ENCODE data around the gene HLA-DRA.

The HLA-DRA gene

GRCh38 chr6:32483968-32484613 lies 44.4 kb downstream of the HLA-DRA start:
- no peak for DNase-seq

- DNase-seq, result no peak
Observed at GRCh38 chr6:32484614-32484998, 44.9 kb downstream of the HLA-DRA start.

DNA sequence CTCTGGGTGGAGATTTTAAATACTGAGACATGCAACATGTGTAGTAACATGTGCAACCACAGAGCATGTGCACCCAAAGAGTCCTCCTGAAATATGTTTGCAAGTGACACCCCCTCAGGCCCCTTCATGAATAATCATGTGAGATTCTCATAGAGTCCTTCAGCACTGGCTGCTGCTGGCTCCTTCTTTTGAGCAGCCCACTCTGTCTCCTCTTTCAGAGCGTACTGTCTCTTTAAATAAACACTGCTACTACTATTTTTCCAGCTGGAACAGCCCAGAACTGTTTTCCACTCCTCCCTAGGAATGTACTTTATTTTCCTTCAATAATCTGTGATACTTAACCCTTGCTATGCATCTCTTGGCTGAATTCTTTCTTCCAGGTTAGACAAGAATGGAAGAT lies 48.4 kb downstream of the HLA-DRA start:
- no peak for DNase-seq

DNA sequence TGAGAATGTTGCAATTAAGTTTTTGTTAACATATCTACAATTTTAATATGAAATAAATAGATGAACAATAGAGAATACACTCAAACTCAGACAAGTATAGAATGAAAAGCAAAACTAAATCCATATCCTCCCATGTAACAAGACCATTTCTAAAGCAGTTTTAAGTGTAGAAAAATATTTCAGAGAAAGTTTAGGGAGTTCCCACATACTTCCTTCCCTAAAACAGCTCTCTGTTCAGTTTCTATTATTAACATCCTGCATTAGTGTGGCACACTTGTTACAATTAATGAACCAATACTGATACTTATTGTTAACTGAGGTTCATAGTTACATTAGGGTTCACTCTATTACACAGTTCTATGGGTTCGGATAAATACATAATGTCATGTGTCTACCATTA lies 52.0 kb downstream of the HLA-DRA start:
- DNase-seq, result no peak

DNA sequence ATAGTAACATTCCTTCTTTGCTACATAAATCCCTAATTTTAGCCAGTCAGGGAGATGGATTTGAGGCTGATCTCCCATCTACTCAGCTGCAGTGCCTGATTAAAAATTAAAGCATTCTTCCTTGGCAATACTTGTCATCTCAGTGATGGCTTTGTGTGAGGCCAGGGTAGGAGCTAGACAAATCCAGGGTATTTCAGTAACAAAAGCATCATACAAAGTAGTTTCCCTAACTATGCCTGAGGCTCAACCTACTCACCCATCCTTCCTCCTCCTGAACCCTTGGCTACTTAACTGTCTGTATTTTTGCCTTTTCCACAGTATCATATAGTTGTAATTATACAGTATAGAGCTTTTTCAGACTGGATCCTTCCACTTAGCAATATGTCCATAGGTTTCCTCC lies 52.7 kb downstream of the HLA-DRA start:
- no peak for DNase-seq

All from NCI-H69 (cell line).